ENCODE data around the gene LTB4R. TPM values are rescaled to one million over a fixed set of nuclear protein-coding genes. Genes with fewer than 3 reads are reported as not detected.
A peak's percentile ranks its signal among the peaks of the same experiment; 100 is the strongest.

Gene LTB4R
- total and polyA plus RNA-seq, 5 experiments from 2014 or later: 3.4 to 10.1 (median 5.9) TPM

GRCh38 chr14:24361326-24361725 lies 50.0 kb downstream of the LTB4R start:
- Mint-ChIP-seq H3K4me3 (no peak overlapping the region), H3K36me3 (peaks cover 0 to 8% (median 5%) of the 10 kb centered on the region in 3 donors), H3K27me3 (peaks cover 13 to 37% (median 27%) of the 10 kb centered on the region in 5 donors), H3K4me1 (peaks cover 6 to 14% (median 10%) of the 10 kb centered on the region in 4 donors), H3K9me3 (peaks cover 0 to 12% (median 0%) of the 10 kb centered on the region in 9 donors), H3K27ac (no peak overlapping the region)
- no peak for ATAC-seq
- DNase-seq: no peak
- POLR2A ChIA-PET: interaction anchor here (1.1 kb wide), 1 partner anchor 68 kb away, joined by 3 read pairs; the partner anchor contains the start of genes CBLN3 and KHNYN

GRCh38 chr14:24362241-24362960 lies 51.1 kb downstream of the LTB4R start:
- Mint-ChIP-seq H3K27ac (no peak overlapping the region), H3K27me3 (peaks cover 21 to 48% (median 32%) of the 10 kb centered on the region in 5 donors), H3K4me1 (peaks cover 11 to 23% (median 16%) of the 10 kb centered on the region in 4 donors), H3K4me3 (no peak overlapping the region), H3K9me3 (peaks cover 0 to 12% (median 0%) of the 10 kb centered on the region in 9 donors), H3K36me3 (peaks cover 0 to 8% (median 5%) of the 10 kb centered on the region in 3 donors)
- DNase-seq (no peak), ATAC-seq (no peak)
- POLR2A ChIA-PET: interaction anchor here (1.1 kb wide), 1 partner anchor 67 kb away, joined by 3 read pairs; the partner anchor contains the start of genes CBLN3 and KHNYN

- peaks cover 26 to 55% (median 38%) of the 10 kb centered on the region in 5 donors for H3K27me3 Mint-ChIP-seq
- DNase-seq: no peak
- no peak for ATAC-seq
- peaks cover 14 to 33% (median 22%) of the 10 kb centered on the region in 4 donors for H3K4me1 Mint-ChIP-seq
- no peak overlapping the region for H3K4me3 Mint-ChIP-seq
- H3K9me3 Mint-ChIP-seq: peaks cover 0 to 12% (median 0%) of the 10 kb centered on the region in 9 donors
- peaks cover 0 to 8% (median 5%) of the 10 kb centered on the region in 3 donors for H3K36me3 Mint-ChIP-seq
- H3K27ac Mint-ChIP-seq: no peak overlapping the region
- POLR2A ChIA-PET: interaction anchor here (0.9 kb wide), 1 partner anchor 16 kb away, joined by 4 read pairs; no protein-coding TSS in a partner anchor
Measured at GRCh38 chr14:24363401-24363800, 52.1 kb downstream of the LTB4R start.

- no peak for ATAC-seq
- H3K27me3 Mint-ChIP-seq: peaks cover 28 to 65% (median 43%) of the 10 kb centered on the region in 5 donors
- peak overlapping the region in 1 of 10 donors; percentile 39 for H3K27ac Mint-ChIP-seq
- POLR2A ChIA-PET: interaction anchor here (2.0 kb wide), 1 partner anchor 66 kb away, joined by 21 read pairs; the partner anchor contains the start of genes CBLN3 and KHNYN
- peaks cover 0 to 10% (median 0%) of the 10 kb centered on the region in 9 donors for H3K9me3 Mint-ChIP-seq
- H3K4me1 Mint-ChIP-seq: peaks cover 14 to 43% (median 26%) of the 10 kb centered on the region in 4 donors
- peak overlapping the region in 1 of 10 donors; percentile 78 for H3K4me3 Mint-ChIP-seq
- peaks cover 0 to 7% (median 5%) of the 10 kb centered on the region in 3 donors for H3K36me3 Mint-ChIP-seq
- DNase-seq: no peak
Measured at GRCh38 chr14:24364841-24365240, 53.5 kb downstream of the LTB4R start.

- DNase-seq: peak; percentile 32 to 76 (median 52)
- Mint-ChIP-seq H3K36me3 (peaks cover 0 to under 1% (median 0%) of the 10 kb centered on the region in 3 donors), H3K27me3 (peaks cover 27 to 65% (median 41%) of the 10 kb centered on the region in 5 donors), H3K4me3 (peak overlapping the region; percentile 62 to 87 (median 80)), H3K4me1 (peaks cover 14 to 43% (median 26%) of the 10 kb centered on the region in 4 donors), H3K27ac (peak overlapping the region in 4 of 10 donors; percentile 18 to 76 (median 56)), H3K9me3 (peaks cover 0 to under 1% (median 0%) of the 10 kb centered on the region in 9 donors)
- peak; percentile 71 for ATAC-seq
- POLR2A ChIA-PET: interaction anchor here (1.1 to 2.0 kb wide), 8 partner anchors 27 to 124 kb away, joined by 3 to 21 read pairs (median 3); partner anchors contain the start of genes CBLN3 and KHNYN
Measured at GRCh38 chr14:24365600-24366412, 54.5 kb downstream of the LTB4R start.

GRCh38 chr14:24366413-24366720 lies 55.1 kb downstream of the LTB4R start:
- Mint-ChIP-seq H3K36me3 (no peaks in the 10 kb centered on the region), H3K4me1 (peaks cover 14 to 43% (median 26%) of the 10 kb centered on the region in 4 donors), H3K27ac (no peak overlapping the region), H3K9me3 (no peaks in the 10 kb centered on the region), H3K4me3 (peak overlapping the region in 9 of 10 donors; percentile 62 to 87 (median 80)), H3K27me3 (peaks cover 27 to 65% (median 41%) of the 10 kb centered on the region in 5 donors)
- peak in 2 of 10 donors; percentile 23 to 28 for DNase-seq
- peak; percentile 14 to 48 for ATAC-seq
- POLR2A ChIA-PET: interaction anchor here (1.1 to 2.0 kb wide), 8 partner anchors 28 to 124 kb away, joined by 3 to 21 read pairs (median 3); partner anchors contain the start of genes CBLN3 and KHNYN

- peak overlapping the region in 1 of 10 donors; percentile 62 for H3K27ac Mint-ChIP-seq
- peak overlapping the region; percentile 64 to 87 (median 80) for H3K4me3 Mint-ChIP-seq
- peak in 1 of 2 donors; percentile 14 for ATAC-seq
- H3K36me3 Mint-ChIP-seq: no peaks in the 10 kb centered on the region
- POLR2A ChIA-PET: interaction anchor here (1.1 to 2.0 kb wide), 7 partner anchors 28 to 125 kb away, joined by 3 to 21 read pairs (median 3); partner anchors contain the start of genes CBLN3 and KHNYN
- H3K9me3 Mint-ChIP-seq: no peaks in the 10 kb centered on the region
- peaks cover 14 to 43% (median 26%) of the 10 kb centered on the region in 4 donors for H3K4me1 Mint-ChIP-seq
- peaks cover 27 to 60% (median 37%) of the 10 kb centered on the region in 5 donors for H3K27me3 Mint-ChIP-seq
- peak in 4 of 10 donors; percentile 24 to 64 (median 32) for DNase-seq
Measured at GRCh38 chr14:24366721-24367513, 55.6 kb downstream of the LTB4R start.

Other genes starting within 250 kb of the LTB4R start
Only the 30 nearest of the 33 such genes appear.
- 10 to 100 TPM; 74.1 to 77.1 TPM for gene DCAF11, start 196.7 kb upstream of the LTB4R start, total RNA-seq
- 10 to 100 TPM; 68.0 to 83.8 (median 71.9) TPM for gene DCAF11, start 196.7 kb upstream of the LTB4R start, polyA plus RNA-seq
- gene NRL, start 196.6 kb upstream of the LTB4R start, total RNA-seq: 1 to 10 TPM; 2.7 to 3.4 TPM
- gene NRL, start 196.6 kb upstream of the LTB4R start, polyA plus RNA-seq: 1 to 10 TPM; 3.0 to 3.5 (median 3.1) TPM
- 1 to 10 TPM; 1.9 to 2.2 TPM for gene FITM1, start 180.8 kb upstream of the LTB4R start, total RNA-seq
- gene FITM1, start 180.8 kb upstream of the LTB4R start, polyA plus RNA-seq: under 1 TPM; 0.52 to 0.60 (median 0.52) TPM
- gene PSME1, start 175.3 kb upstream of the LTB4R start, total RNA-seq: 100 to 1,000 TPM; 202 to 203 TPM
- 100 to 1,000 TPM; 681 to 767 (median 753) TPM for gene PSME1, start 175.3 kb upstream of the LTB4R start, polyA plus RNA-seq
- gene EMC9, start 169.9 kb upstream of the LTB4R start, total RNA-seq: 10 to 100 TPM; 16.6 to 18.1 TPM
- 1 to 10 TPM; 7.5 to 9.4 (median 8.4) TPM for gene EMC9, start 169.9 kb upstream of the LTB4R start, polyA plus RNA-seq
- 100 to 1,000 TPM; 129 to 140 TPM for gene PSME2, start 164.9 kb upstream of the LTB4R start, total RNA-seq
- 100 to 1,000 TPM; 402 to 471 (median 463) TPM for gene PSME2, start 164.9 kb upstream of the LTB4R start, polyA plus RNA-seq
- gene RNF31, start 164.0 kb upstream of the LTB4R start, total RNA-seq: 10 to 100 TPM; 85.7 to 91.4 TPM
- gene RNF31, start 164.0 kb upstream of the LTB4R start, polyA plus RNA-seq: 10 to 100 TPM; 34.1 to 45.3 (median 37.6) TPM
- 100 to 1,000 TPM; 109 to 116 TPM for gene IRF9, start 150.2 kb upstream of the LTB4R start, total RNA-seq
- gene IRF9, start 150.2 kb upstream of the LTB4R start, polyA plus RNA-seq: 10 to 100 TPM; 46.6 to 68.6 (median 51.3) TPM
- gene REC8, start 139.4 kb upstream of the LTB4R start, total RNA-seq: 10 to 100 TPM; 33.7 to 39.2 TPM
- gene REC8, start 139.4 kb upstream of the LTB4R start, polyA plus RNA-seq: 10 to 100 TPM; 11.1 to 11.6 (median 11.2) TPM
- 10 to 100 TPM; 24.4 to 24.8 TPM for gene IPO4, start 122.7 kb upstream of the LTB4R start, total RNA-seq
- gene IPO4, start 122.7 kb upstream of the LTB4R start, polyA plus RNA-seq: 10 to 100 TPM; 20.2 to 27.5 (median 21.1) TPM
- 10 to 100 TPM; 19.4 to 22.1 TPM for gene TM9SF1, start 116.1 kb upstream of the LTB4R start, total RNA-seq
- 10 to 100 TPM; 23.1 to 29.8 (median 29.1) TPM for gene TM9SF1, start 116.1 kb upstream of the LTB4R start, polyA plus RNA-seq
- gene TSSK4, start 105.8 kb upstream of the LTB4R start, total RNA-seq: 1 to 10 TPM in 1 of 2 experiments, under 1 TPM in 1; 0.30 to 1.1 TPM
- under 1 TPM; 0.79 to 0.95 (median 0.87) TPM for gene TSSK4, start 105.8 kb upstream of the LTB4R start, polyA plus RNA-seq
- 100 to 1,000 TPM in 1 of 2 experiments, 10 to 100 TPM in 1; 99.4 to 107 TPM for gene CHMP4A, start 98.0 kb upstream of the LTB4R start, total RNA-seq
- gene CHMP4A, start 98.0 kb upstream of the LTB4R start, polyA plus RNA-seq: 100 to 1,000 TPM; 133 to 144 (median 143) TPM
- gene MDP1, start 95.4 kb upstream of the LTB4R start, total RNA-seq: 10 to 100 TPM; 13.7 to 15.3 TPM
- 10 to 100 TPM; 33.8 to 39.1 (median 34.5) TPM for gene MDP1, start 95.4 kb upstream of the LTB4R start, polyA plus RNA-seq
- 100 to 1,000 TPM in 1 of 2 experiments, 10 to 100 TPM in 1; 96.8 to 107 TPM for gene NEDD8, start 79.1 kb upstream of the LTB4R start, total RNA-seq
- gene NEDD8, start 79.1 kb upstream of the LTB4R start, polyA plus RNA-seq: 100 to 1,000 TPM; 302 to 320 (median 319) TPM
- 10 to 100 TPM; 76.4 to 78.6 TPM for gene GMPR2, start 78.6 kb upstream of the LTB4R start, total RNA-seq
- gene GMPR2, start 78.6 kb upstream of the LTB4R start, polyA plus RNA-seq: 100 to 1,000 TPM in 1 of 3 donors, 10 to 100 TPM in 2; 79.7 to 111 (median 85.4) TPM
- 100 to 1,000 TPM; 125 to 136 TPM for gene TINF2, start 68.9 kb upstream of the LTB4R start, total RNA-seq
- gene TINF2, start 68.9 kb upstream of the LTB4R start, polyA plus RNA-seq: 100 to 1,000 TPM; 116 to 154 (median 150) TPM
- 1 to 10 TPM; 6.5 to 6.9 TPM for gene TGM1, start 48.3 kb upstream of the LTB4R start, total RNA-seq
- under 1 TPM in 1 of 3 donors, not detected in 2; 0.13 TPM for gene TGM1, start 48.3 kb upstream of the LTB4R start, polyA plus RNA-seq
- gene RABGGTA, start 39.9 kb upstream of the LTB4R start, total RNA-seq: 10 to 100 TPM; 43.3 to 46.5 TPM
- gene RABGGTA, start 39.9 kb upstream of the LTB4R start, polyA plus RNA-seq: 10 to 100 TPM; 12.7 to 22.1 (median 20.4) TPM
- 10 to 100 TPM; 27.5 to 34.2 TPM for gene DHRS1, start 11.7 kb upstream of the LTB4R start, total RNA-seq
- gene DHRS1, start 11.7 kb upstream of the LTB4R start, polyA plus RNA-seq: 10 to 100 TPM; 19.6 to 22.4 (median 20.8) TPM
- gene NOP9, start 11.7 kb upstream of the LTB4R start, total RNA-seq: 10 to 100 TPM; 21.8 to 25.8 TPM
- gene NOP9, start 11.7 kb upstream of the LTB4R start, polyA plus RNA-seq: 1 to 10 TPM; 1.3 to 2.2 (median 1.6) TPM
- 10 to 100 TPM; 12.2 to 15.5 TPM for gene CIDEB, start 3.5 kb upstream of the LTB4R start, total RNA-seq
- 10 to 100 TPM in 2 of 3 donors, 1 to 10 TPM in 1; 8.6 to 16.1 (median 13.2) TPM for gene CIDEB, start 3.5 kb upstream of the LTB4R start, polyA plus RNA-seq
- 10 to 100 TPM; 12.5 to 13.0 TPM for gene LTB4R2, start 1.4 kb upstream of the LTB4R start, total RNA-seq
- 1 to 10 TPM in 2 of 3 donors, under 1 TPM in 1; 0.93 to 3.5 (median 1.5) TPM for gene LTB4R2, start 1.4 kb upstream of the LTB4R start, polyA plus RNA-seq
- 1 to 10 TPM; 3.8 to 4.7 TPM for gene ADCY4, start 23.6 kb downstream of the LTB4R start, total RNA-seq
- under 1 TPM; 0.08 to 0.28 (median 0.24) TPM for gene ADCY4, start 23.6 kb downstream of the LTB4R start, polyA plus RNA-seq
- gene RIPK3, start 28.5 kb downstream of the LTB4R start, total RNA-seq: 10 to 100 TPM; 32.9 to 35.8 TPM
- gene RIPK3, start 28.5 kb downstream of the LTB4R start, polyA plus RNA-seq: 10 to 100 TPM in 1 of 3 donors, 1 to 10 TPM in 2; 5.3 to 11.1 (median 5.6) TPM
- gene NFATC4, start 56.7 kb downstream of the LTB4R start, total RNA-seq: not detected
- gene NFATC4, start 56.7 kb downstream of the LTB4R start, polyA plus RNA-seq: not detected
- gene NYNRIN, start 87.5 kb downstream of the LTB4R start, total RNA-seq: under 1 TPM; 0.29 to 0.36 TPM
- gene NYNRIN, start 87.5 kb downstream of the LTB4R start, polyA plus RNA-seq: under 1 TPM in 1 of 3 donors, not detected in 2; 0.13 TPM
- 1 to 10 TPM; 3.9 to 4.8 TPM for gene CBLN3, start 118.2 kb downstream of the LTB4R start, total RNA-seq
- under 1 TPM in 1 of 3 donors, not detected in 2; 0.23 TPM for gene CBLN3, start 118.2 kb downstream of the LTB4R start, polyA plus RNA-seq
- gene KHNYN, start 118.5 kb downstream of the LTB4R start, total RNA-seq: 100 to 1,000 TPM; 142 to 150 TPM
- 10 to 100 TPM in 2 of 3 donors, 1 to 10 TPM in 1; 9.1 to 16.9 (median 10.6) TPM for gene KHNYN, start 118.5 kb downstream of the LTB4R start, polyA plus RNA-seq
- 100 to 1,000 TPM; 140 to 145 TPM for gene SDR39U1, start 131.3 kb downstream of the LTB4R start, total RNA-seq
- gene SDR39U1, start 131.3 kb downstream of the LTB4R start, polyA plus RNA-seq: 10 to 100 TPM; 70.3 to 90.8 (median 89.5) TPM

Data from naive thymus-derived CD8-positive, alpha-beta T cell (primary cell).